Sigmoid colon (tissue), 7 donors: ENCODE measurements around the gene DGKI. TPM values are rescaled to one million over a fixed set of nuclear protein-coding genes. Genes with fewer than 3 reads are reported as not detected.

Experiments used
- DNase-seq: peaks from one replicate; pipeline ENCODE4 v3.0.0-alpha.2; 2019
- H3K27ac ChIP-seq, 4 donors: fragments of 200-600 bp; sonication (generic); one replicate each; pipeline ENCODE4 v1.5.1; 2016 to 2019; ENCODE audit warnings: mild to moderate bottlenecking in 1 of 4
- H3K27me3 ChIP-seq, 3 donors: fragments of 200-600 bp; sonication (generic); one replicate each; pipeline ENCODE4 v1.5.1; 2019; ENCODE audit warnings: mild to moderate bottlenecking in 1 of 3
- H3K36me3 ChIP-seq, 4 donors: fragments of 200-600 bp; sonication (generic); one replicate each; pipeline ENCODE4 v1.5.1; 2016 to 2019
- H3K4me1 ChIP-seq, 4 donors: fragments of 200-600 bp; sonication (generic); one replicate each; pipeline ENCODE4 v1.5.1; 2017 to 2019
- H3K4me3 ChIP-seq, 4 donors: fragments of 200-600 bp; sonication (generic); one replicate each; pipeline ENCODE4 v1.5.1; 2017 to 2019; ENCODE audit warnings: mild to moderate bottlenecking in 2 of 4, moderate library complexity in 1 of 4
- H3K9me3 ChIP-seq, 4 donors: fragments of 200-600 bp in 3 of 4; sonication (generic) in 3 of 4; one replicate each; pipeline versions ENCODE4 v1.5.1 to v1.6.1; 2013 to 2019
- CTCF ChIP-seq, 4 experiments: fragments of 450-650 bp in 3 of 4; fragments of 200-600 bp in 1 of 4; IDR thresholded peaks; one replicate each; pipeline ENCODE4 v1.5.1; 2016 to 2019; ENCODE audit warnings: antibody characterized with exemption in 4 of 4, mild to moderate bottlenecking in 3 of 4, moderate library complexity in 2 of 4
- EP300 ChIP-seq, 4 donors: sonication (generic); formaldehyde crosslinking; IDR thresholded peaks; one replicate each; pipeline ENCODE4 v1.6.1; 2017; ENCODE audit warnings: antibody characterized with exemption in 4 of 4
- POLR2A ChIP-seq, 2 donors: fragments of 450-650 bp; IDR thresholded peaks; one replicate each; pipeline ENCODE4 v1.6.1; 2016; ENCODE audit warnings: antibody characterized with exemption in 2 of 2, mild to moderate bottlenecking in 2 of 2, moderate library complexity in 2 of 2
- POLR2AphosphoS5 ChIP-seq, 4 donors: sonication (generic); formaldehyde crosslinking; IDR thresholded peaks; one replicate each; pipeline ENCODE4 v1.6.1; 2017; ENCODE audit warnings: antibody characterized with exemption in 4 of 4
- WGBS, 2 donors: extraction: QIAGEN DNeasy Blood & Tissue Kit; methylation state at CpG; one replicate each; pipeline ENCODE4 v1.1.7; 2013; 5-methylcytosine and 5-hydroxymethylcytosine counted together
- intact Hi-C: fragments of 100-400 bp; cut with DNase I; formaldehyde crosslinking; loops from one replicate; pipeline ENCODE4 v1.15.1; 2023
- polyA plus RNA-seq, 3 donors: library from polyadenylated mRNA; stranded (reverse); fragments of 200-250 nt; gene quantifications; one replicate each; pipeline ENCODE4 v1.2.3, GENCODE V29; 2013
- total RNA-seq, 4 donors: library from RNA; depleted of rRNA; stranded (reverse); fragments of >200 nt; gene quantifications; one replicate each; pipeline ENCODE4 v1.1.0, GENCODE V29; 2016
- donor health status: healthy with polysubstance abuse.
- donor health status: Bipolar disorder and iron deficiency.
- donor health status: healthy.

The DGKI gene
- total and polyA plus RNA-seq, 7 donors: 0.17 to 7.6 (median 1.0) TPM; not detected in 1

DNA sequence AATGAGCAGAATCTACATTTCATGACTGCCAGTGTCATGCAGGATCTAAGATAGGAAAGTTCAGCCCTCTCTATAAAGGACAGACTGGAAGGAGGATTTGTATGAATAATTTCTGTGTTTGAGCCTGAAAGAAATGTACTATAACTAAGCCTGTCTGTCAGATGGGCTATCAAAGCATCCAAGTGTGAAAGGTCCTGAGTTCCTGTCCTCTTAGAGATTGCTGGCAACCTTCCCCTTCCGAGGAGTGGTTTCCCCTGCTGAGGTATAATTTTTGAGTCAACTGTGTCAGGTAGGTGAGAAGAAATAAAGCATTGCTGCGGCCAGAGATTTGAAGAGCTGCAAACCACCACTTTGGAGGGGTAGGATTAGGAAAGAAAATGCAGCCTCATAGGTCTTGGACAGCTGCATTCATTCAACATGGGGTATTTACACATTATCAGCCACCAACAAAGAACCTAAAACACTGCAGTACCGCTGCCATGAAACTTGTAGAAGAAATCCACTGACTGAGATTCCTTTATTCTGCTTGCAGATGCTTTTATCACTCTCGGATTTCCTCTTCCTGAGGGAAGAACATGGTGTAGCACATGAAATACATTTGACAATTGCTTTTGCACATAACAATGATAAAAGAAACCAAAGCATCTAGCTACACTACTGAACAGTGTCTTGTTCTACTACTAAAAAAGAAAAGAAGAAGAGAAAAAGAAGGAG lies 189.1 kb downstream of the DGKI start:
- H3K27me3 ChIP-seq: no peaks in the 10 kb centered on the region
- no peaks in the 10 kb centered on the region for H3K4me1 ChIP-seq
- H3K36me3 ChIP-seq: no peaks in the 10 kb centered on the region
- intact Hi-C loops: loop anchor here (2.0 kb wide), 1 partner anchor 351 kb away; no protein-coding TSS in a partner anchor
- no peaks in the 10 kb centered on the region for H3K9me3 ChIP-seq
- no peak overlapping the region for H3K27ac ChIP-seq
- 83 to 84% methylated on average over 4 of the region's 4 CpGs for WGBS, 2 donors
- H3K4me3 ChIP-seq: no peak overlapping the region
- no peak for TF ChIP-seq POLR2AphosphoS5 (IDR thresholded peaks at IDR 0.05)
- TF ChIP-seq CTCF (IDR thresholded peaks at IDR 0.05): no peak
- no peak for DNase-seq

DNA sequence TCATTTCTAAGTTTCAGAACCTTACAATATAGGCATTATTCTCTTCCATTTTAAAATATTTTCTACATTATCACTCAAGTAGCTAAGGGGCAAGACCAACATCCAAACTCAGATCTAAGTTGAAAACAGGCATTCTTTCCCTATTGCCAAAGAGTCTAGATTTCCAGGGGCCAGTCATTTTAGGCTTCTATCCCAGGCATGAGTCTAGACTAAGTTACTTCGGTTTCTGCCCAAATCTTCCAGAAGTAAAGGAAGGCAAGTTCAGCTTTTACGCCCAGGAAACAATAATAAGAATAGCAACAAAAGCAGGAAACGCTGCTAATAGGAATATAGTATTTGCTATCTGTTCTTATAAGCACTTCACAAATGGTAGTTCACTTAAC lies 189.9 kb downstream of the DGKI start:
- Histone ChIP-seq H3K27ac (no peak overlapping the region), H3K4me1 (no peaks in the 10 kb centered on the region), H3K4me3 (no peak overlapping the region), H3K36me3 (no peaks in the 10 kb centered on the region), H3K9me3 (no peaks in the 10 kb centered on the region), H3K27me3 (no peaks in the 10 kb centered on the region)
- intact Hi-C loops: loop anchor here (1.0 to 2.0 kb wide), 2 partner anchors 242 to 352 kb away; no protein-coding TSS in a partner anchor
- DNase-seq: no peak
- 87 to 93% methylated on average over 3 of the region's 3 CpGs for WGBS, 2 donors
- TF ChIP-seq POLR2A (IDR thresholded peaks at IDR 0.05) (no peak), CTCF (IDR thresholded peaks at IDR 0.05) (no peak), EP300 (IDR thresholded peaks at IDR 0.05) (no peak), POLR2AphosphoS5 (IDR thresholded peaks at IDR 0.05) (no peak)

- peak; percentile 89 for DNase-seq
- H3K27ac ChIP-seq: no peak overlapping the region
- intact Hi-C loops: loop anchor here (1.0 to 2.0 kb wide), 2 partner anchors 243 to 352 kb away; no protein-coding TSS in a partner anchor
These were observed 190.4 kb downstream of the DGKI start for GRCh38 chr7:137656227-137656849.

DNA sequence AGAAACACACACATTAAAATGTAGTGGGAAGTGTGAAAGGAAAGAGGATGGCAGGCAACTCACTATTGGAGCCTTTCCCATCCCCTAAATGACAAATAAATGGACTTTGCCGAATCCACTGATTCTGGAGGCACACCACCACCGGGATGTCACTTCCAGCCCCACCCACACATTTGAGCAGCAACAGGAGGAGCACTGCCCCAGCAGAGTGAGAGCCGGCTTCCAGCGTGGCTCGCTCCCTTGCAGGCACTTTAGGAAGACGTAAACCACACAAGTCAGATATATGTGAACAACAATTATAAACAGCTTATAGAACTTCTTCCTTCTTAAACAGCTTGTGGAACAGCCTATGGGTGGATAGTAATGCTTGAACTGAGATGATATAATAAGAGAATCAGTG lies 191.0 kb downstream of the DGKI start:
- intact Hi-C loops: loop anchor here (1.0 to 2.0 kb wide), 2 partner anchors 243 to 353 kb away; no protein-coding TSS in a partner anchor
- WGBS, 2 donors: 71 to 79% methylated on average over 6 of the region's 6 CpGs
- no peak overlapping the region for H3K4me3 ChIP-seq
- TF ChIP-seq POLR2AphosphoS5 (IDR thresholded peaks at IDR 0.05) (no peak), POLR2A (IDR thresholded peaks at IDR 0.05) (no peak), CTCF (IDR thresholded peaks at IDR 0.05) (no peak), EP300 (IDR thresholded peaks at IDR 0.05) (no peak)
- no peaks in the 10 kb centered on the region for H3K36me3 ChIP-seq
- H3K27ac ChIP-seq: no peak overlapping the region
- no peaks in the 10 kb centered on the region for H3K9me3 ChIP-seq
- H3K4me1 ChIP-seq: no peaks in the 10 kb centered on the region
- H3K27me3 ChIP-seq: no peaks in the 10 kb centered on the region
- DNase-seq: no peak

More at GRCh38 chr7:137656227-137656849, 190.4 kb downstream of the DGKI start:
- no peak overlapping the region for H3K4me3 ChIP-seq
- H3K36me3 ChIP-seq: no peaks in the 10 kb centered on the region
- H3K4me1 ChIP-seq: no peaks in the 10 kb centered on the region
- TF ChIP-seq CTCF (IDR thresholded peaks at IDR 0.05): peak; percentile 51 to 79 (median 73)
- TF ChIP-seq POLR2AphosphoS5 (IDR thresholded peaks at IDR 0.05): no peak
- no peaks in the 10 kb centered on the region for H3K27me3 ChIP-seq
- H3K9me3 ChIP-seq: no peaks in the 10 kb centered on the region
- 5% methylated on average over 8 of the region's 8 CpGs for WGBS, 2 donors
